Adrenal gland (tissue), 5 donors: Measurements from ENCODE around the gene POLE3.
A peak's percentile ranks its signal among the peaks of the same experiment; 100 is the strongest.

Experiments
- POLR2A ChIP-seq, 2 donors: fragments of 450-650 bp; IDR thresholded peaks; one replicate each; pipeline ENCODE4 v1.6.1; 2017; ENCODE audit warnings: antibody characterized with exemption in 2 of 2, mild to moderate bottlenecking in 2 of 2, moderate library complexity in 1 of 2
- TF ChIP-seq, protein P1 (sequence below), 6 experiments: fragments of 450-650 bp in 4 of 6; fragments of 200-600 bp in 2 of 6; sonication (generic) in 1 of 6; IDR thresholded peaks; 1 replicate in 5 of 6; 2 replicates in 1 of 6; pipeline versions ENCODE4 v1.5.1 to v1.8.0; 2016 to 2021; ENCODE audit warnings: antibody characterized with exemption in 6 of 6, mild to moderate bottlenecking in 2 of 6, moderate library complexity in 1 of 6
- donor health status: DM: no; HTN: no; CAD: no.

DNA sequence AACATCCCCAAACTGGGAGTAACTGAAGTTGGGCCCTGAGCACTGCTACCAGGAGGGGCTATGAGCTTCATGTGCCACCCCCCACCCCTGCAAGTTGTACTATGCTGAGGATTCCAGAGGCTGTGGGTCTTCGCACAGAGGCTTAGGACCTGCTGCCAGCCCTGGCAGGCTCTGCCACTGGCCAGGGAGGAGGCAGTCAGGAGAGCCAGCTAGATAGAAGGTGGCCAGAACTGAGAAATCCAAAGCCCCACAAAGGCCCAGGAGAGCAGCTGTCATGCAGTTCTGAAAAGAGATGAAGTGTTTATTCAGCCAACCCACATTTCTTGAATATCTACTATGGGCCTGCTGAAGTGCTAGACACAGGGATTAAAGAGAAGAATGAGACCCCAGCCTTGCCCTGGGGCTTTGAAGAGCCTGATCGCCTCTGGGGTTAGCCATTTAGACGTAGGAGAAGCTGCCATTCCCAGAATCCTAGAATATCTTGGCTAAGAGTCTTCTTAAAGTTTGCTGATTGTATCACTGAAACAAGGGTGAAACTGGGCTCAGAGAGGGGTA, 10.8 kb downstream of the POLE3 start:
- TF ChIP-seq, protein P1, sequence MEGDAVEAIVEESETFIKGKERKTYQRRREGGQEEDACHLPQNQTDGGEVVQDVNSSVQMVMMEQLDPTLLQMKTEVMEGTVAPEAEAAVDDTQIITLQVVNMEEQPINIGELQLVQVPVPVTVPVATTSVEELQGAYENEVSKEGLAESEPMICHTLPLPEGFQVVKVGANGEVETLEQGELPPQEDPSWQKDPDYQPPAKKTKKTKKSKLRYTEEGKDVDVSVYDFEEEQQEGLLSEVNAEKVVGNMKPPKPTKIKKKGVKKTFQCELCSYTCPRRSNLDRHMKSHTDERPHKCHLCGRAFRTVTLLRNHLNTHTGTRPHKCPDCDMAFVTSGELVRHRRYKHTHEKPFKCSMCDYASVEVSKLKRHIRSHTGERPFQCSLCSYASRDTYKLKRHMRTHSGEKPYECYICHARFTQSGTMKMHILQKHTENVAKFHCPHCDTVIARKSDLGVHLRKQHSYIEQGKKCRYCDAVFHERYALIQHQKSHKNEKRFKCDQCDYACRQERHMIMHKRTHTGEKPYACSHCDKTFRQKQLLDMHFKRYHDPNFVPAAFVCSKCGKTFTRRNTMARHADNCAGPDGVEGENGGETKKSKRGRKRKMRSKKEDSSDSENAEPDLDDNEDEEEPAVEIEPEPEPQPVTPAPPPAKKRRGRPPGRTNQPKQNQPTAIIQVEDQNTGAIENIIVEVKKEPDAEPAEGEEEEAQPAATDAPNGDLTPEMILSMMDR (IDR thresholded peaks at IDR 0.05) = no peak
- TF ChIP-seq POLR2A (IDR thresholded peaks at IDR 0.05) = peak in 1 of 2 donors; percentile 32
